ENCODE measurements around the gene ATP11A. TPM values are rescaled to one million over a fixed set of nuclear protein-coding genes. Genes with fewer than 3 reads are reported as not detected.

Gene ATP11A
- total RNA-seq, 1 experiment from 2014 or later = 80.4 TPM

GRCh38 chr13:112831801-112832200, 142.0 kb downstream of the ATP11A start (continued):
- TF ChIP-seq CTCF (IDR thresholded peaks at IDR 0.05 in 2 of 3, conservative IDR thresholded peaks at IDR 0.05 in 1 of 3; ENCODE audit: borderline replicate concordance in 1 of 3, insufficient read depth in 1 of 3, low read depth in 2 of 3, low read length in 2 of 3) = no peak

- RAD21 ChIA-PET (ENCODE audit: low non-redundant PET in 1 of 2, low total read pairs in 2 of 2, uncharacterized antibody in 2 of 2, unreplicated experiment in 2 of 2) = no interaction called here
- CTCF ChIA-PET = no interaction called here
- ATAC-seq (no peak), DNase-seq (ENCODE audit: low read depth, low spot score) (no peak)
- Histone ChIP-seq H3K79me2 (ENCODE audit: insufficient read depth, low read length) (no peaks in the 10 kb centered on the region), H3K36me3 (ENCODE audit: control insufficient read depth in 1 of 2, insufficient read depth in 2 of 2, low read length in 2 of 2) (peaks cover 18 to 25% of the 10 kb centered on the region in 2 experiments; a peak in 3 of 4 replicates), H3K9me3 (ENCODE audit: control insufficient read depth in 1 of 2, insufficient read depth in 1 of 2, low read depth in 1 of 2, low read length in 2 of 2) (no peaks in the 10 kb centered on the region), H3K4me2 (ENCODE audit: low read length) (no peak overlapping the region), H3K4me1 (ENCODE audit: control insufficient read depth in 1 of 2, insufficient read depth in 2 of 2, low read length in 2 of 2) (no peaks in the 10 kb centered on the region), H3K9ac (ENCODE audit: low read length) (no peak overlapping the region), H3K27me3 (ENCODE audit: insufficient read depth, low read length) (no peaks in the 10 kb centered on the region), H2AFZ (ENCODE audit: low read depth, low read length, poor library complexity, severe bottlenecking) (no peak overlapping the region), H3K4me3 (replicated peaks in 1 of 2; ENCODE audit: low read depth in 1 of 2, low read length in 2 of 2) (no peak overlapping the region), H3K9me2 (ENCODE audit: insufficient read depth) (no peaks in the 10 kb centered on the region), H3K27ac (ENCODE audit: low read depth, low read length) (no peak overlapping the region), H4K20me1 (ENCODE audit: insufficient read depth) (no peaks in the 10 kb centered on the region)
- POLR2A ChIA-PET = no interaction called here
- no TSS peak for BruUV-seq (replicated peaks)
- intact Hi-C loops (cut with micrococcal nuclease) = no loop called here
- TF ChIP-seq EZH2phosphoT487 (IDR thresholded peaks at IDR 0.05; ENCODE audit: borderline replicate concordance) (no peak), EGR1 (IDR thresholded peaks at IDR 0.05; ENCODE audit: low read depth) (no peak), POLR2AphosphoS5 (IDR thresholded peaks at IDR 0.05; ENCODE audit: low read depth, low read length) (no peak), ZBTB33 (IDR thresholded peaks at IDR 0.05; ENCODE audit: extremely low read depth, insufficient replicate concordance, low read length) (no peak), CTCF (IDR thresholded peaks at IDR 0.05 in 2 of 3, conservative IDR thresholded peaks at IDR 0.05 in 1 of 3; ENCODE audit: borderline replicate concordance in 1 of 3, insufficient read depth in 1 of 3, low read depth in 2 of 3, low read length in 2 of 3) (no peak), POLR2A (IDR thresholded peaks at IDR 0.05; ENCODE audit: borderline replicate concordance, extremely low read depth, insufficient read depth, insufficient read length) (no peak), ZFX (IDR thresholded peaks at IDR 0.05) (no peak), EZH2 (IDR thresholded peaks at IDR 0.05) (no peak), YY1 (IDR thresholded peaks at IDR 0.05; ENCODE audit: extremely low read depth, insufficient replicate concordance, low read depth, low read length) (no peak), FOSL1 (IDR thresholded peaks at IDR 0.05; ENCODE audit: low read depth) (no peak), RAD21 (IDR thresholded peaks at IDR 0.05; ENCODE audit: low read depth) (no peak), JUND (IDR thresholded peaks at IDR 0.05) (no peak)
Observed at GRCh38 chr13:112832811-112833210, 143.0 kb downstream of the ATP11A start.

Measured in HCT116 (cell line).